Stomach (tissue), 9 donors: Measurements from ENCODE around the gene BTG2. TPM values are rescaled to one million over a fixed set of nuclear protein-coding genes. Genes with fewer than 3 reads are reported as not detected.

Experiments used
- DNase-seq, 2 donors: peaks; one replicate each; pipeline versions ENCODE4 v3.0.0 to v3.0.0-alpha.2; 2013 to 2019
- H3K27ac ChIP-seq, 5 donors: fragments of 200-600 bp in 4 of 5; sonication (generic) in 4 of 5; one replicate each; pipeline ENCODE4 v1.5.1; 2013 to 2019; ENCODE audit warnings: mild to moderate bottlenecking in 1 of 5, moderate library complexity in 1 of 5
- H3K27me3 ChIP-seq, 3 donors: fragments of 200-600 bp; sonication (generic); one replicate each; pipeline ENCODE4 v1.5.1; 2017 to 2019; ENCODE audit warnings: mixed run types in 1 of 3
- H3K36me3 ChIP-seq, 4 donors: fragments of 200-600 bp; sonication (generic); 1 replicate in 3 of 4; 2 replicates in 1 of 4; pipeline ENCODE4 v1.5.1; 2016 to 2019
- H3K4me1 ChIP-seq, 4 donors: fragments of 200-600 bp; sonication (generic); one replicate each; pipeline ENCODE4 v1.5.1; 2016 to 2019
- H3K4me3 ChIP-seq, 4 donors: fragments of 200-600 bp; sonication (generic) in 3 of 4; one replicate each; pipeline ENCODE4 v1.5.1; 2016 to 2019; ENCODE audit warnings: mild to moderate bottlenecking in 1 of 4
- H3K9me3 ChIP-seq, 4 donors: fragments of 200-600 bp; sonication (generic); one replicate each; pipeline ENCODE4 v1.5.1; 2016 to 2019
- EP300 ChIP-seq: sonication (generic); formaldehyde crosslinking; IDR thresholded peaks from one replicate; pipeline ENCODE4 v1.6.1; 2017; ENCODE audit warnings: antibody characterized with exemption
- POLR2A ChIP-seq, 4 donors: fragments of 450-650 bp; IDR thresholded peaks; one replicate each; pipeline ENCODE4 v1.6.1; 2016; ENCODE audit warnings: antibody characterized with exemption in 4 of 4, control low read depth in 2 of 4, mild to moderate bottlenecking in 1 of 4, moderate library complexity in 1 of 4
- POLR2AphosphoS5 ChIP-seq, 3 donors: sonication (generic); formaldehyde crosslinking; IDR thresholded peaks; one replicate each; pipeline ENCODE4 v1.6.1; 2016; ENCODE audit warnings: antibody characterized with exemption in 3 of 3
- WGBS, 5 donors: extraction: QIAGEN DNeasy Blood & Tissue Kit in 3 of 5; methylation state at CpG; one replicate each; pipeline versions ENCODE4 v1.1.5 to v1.1.7; 2013 to 2018; 5-methylcytosine and 5-hydroxymethylcytosine counted together
- intact Hi-C: fragments of 100-400 bp; cut with DNase I; formaldehyde crosslinking; loops from one replicate; pipeline ENCODE4 v1.15.1; 2023; ENCODE audit warnings: low total_unique reads
- polyA plus RNA-seq, 3 donors: library from polyadenylated mRNA; stranded (reverse); fragments of 200-250 nt; gene quantifications; one replicate each; pipeline ENCODE4 v1.2.3, GENCODE V29; 2013
- total RNA-seq, 5 donors: library from RNA; depleted of rRNA; stranded (reverse); fragments of >200 nt; gene quantifications; one replicate each; pipeline versions ENCODE4 v1.1.0 to v1.2.3, GENCODE V29; 2014 to 2016
- TF ChIP-seq, protein P1 (sequence below), 7 experiments: fragments of 450-650 bp in 4 of 7; fragments of 200-600 bp in 3 of 7; sonication (generic) in 3 of 7; IDR thresholded peaks; one replicate each; pipeline ENCODE4 v1.5.1; 2016 to 2019; ENCODE audit warnings: antibody characterized with exemption in 7 of 7, control low read depth in 2 of 7, mild to moderate bottlenecking in 1 of 7
- donor health status: healthy with polysubstance abuse.
- donor health status: Bipolar disorder and iron deficiency.
- donor health status: healthy.

BTG2 gene
- total and polyA plus RNA-seq, 8 donors: 46.4 to 231 (median 87.4) TPM

DNA sequence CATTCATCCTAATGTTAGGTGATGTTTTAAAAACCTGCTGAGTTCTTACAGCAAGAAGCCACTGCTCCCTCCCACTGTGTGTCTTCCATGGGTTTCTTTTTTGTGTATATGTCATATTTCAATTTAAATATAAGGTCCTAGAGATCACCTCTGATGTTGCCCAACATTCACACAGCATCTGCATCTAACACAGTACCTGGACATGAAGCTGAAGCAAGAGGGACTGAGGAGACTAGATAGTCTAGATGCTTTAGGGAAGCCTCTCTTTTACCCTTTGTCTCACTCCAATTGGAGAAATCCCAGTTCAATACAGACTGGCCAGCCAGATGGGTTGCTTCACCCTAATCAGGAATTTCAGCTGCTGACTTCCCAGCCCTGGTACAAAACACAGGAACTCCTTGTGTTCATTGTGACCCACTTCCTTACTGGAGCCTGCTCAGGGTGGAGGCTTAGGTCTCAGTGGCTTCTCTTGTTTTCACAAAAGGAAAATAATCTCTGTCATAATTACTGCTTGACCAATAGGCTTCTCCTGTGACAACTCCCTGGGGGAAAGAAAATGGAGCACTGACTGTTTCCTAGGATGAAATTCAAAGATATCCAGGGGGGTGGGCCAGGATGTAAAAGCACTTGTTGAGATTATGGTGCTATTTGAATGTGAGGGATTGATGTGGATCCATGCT lies 17.3 kb downstream of the BTG2 start:
- Histone ChIP-seq H3K9me3 (no peaks in the 10 kb centered on the region), H3K36me3 (no peaks in the 10 kb centered on the region), H3K27me3 (no peaks in the 10 kb centered on the region), H3K4me3 (no peak overlapping the region), H3K27ac (peak overlapping the region; percentile 74 to 98 (median 96)), H3K4me1 (peaks cover 76 to 93% (median 81%) of the 10 kb centered on the region in 4 donors)
- peak; percentile 59 to 77 for DNase-seq
- TF ChIP-seq POLR2AphosphoS5 (IDR thresholded peaks at IDR 0.05) (peak; percentile 38 to 87 (median 78)), EP300 (no peak)
- intact Hi-C loops: no loop called here

DNA sequence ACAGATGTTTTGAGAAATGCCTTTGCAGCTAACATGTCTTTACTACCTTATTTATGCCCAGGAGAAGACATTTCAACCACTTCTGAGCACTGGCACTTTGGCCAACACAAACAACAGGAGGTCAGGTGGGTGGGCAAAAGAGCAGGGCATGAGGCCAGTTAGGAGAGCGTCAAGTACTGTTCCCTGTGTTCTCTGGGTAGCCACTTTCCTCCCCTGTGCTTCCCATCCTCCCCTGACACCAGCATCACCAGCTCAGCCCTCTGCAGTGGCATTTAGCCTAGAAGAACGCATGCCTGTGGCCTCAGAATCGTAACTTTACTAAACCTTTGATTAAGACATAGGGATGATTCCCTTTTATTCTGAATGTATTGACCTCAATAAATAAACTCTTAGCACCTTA lies 18.3 kb downstream of the BTG2 start:
- Histone ChIP-seq H3K27me3 (no peaks in the 10 kb centered on the region), H3K4me1 (peaks cover 75 to 97% (median 82%) of the 10 kb centered on the region in 4 donors), H3K9me3 (no peaks in the 10 kb centered on the region), H3K27ac (peak overlapping the region; percentile 55 to 98 (median 96)), H3K4me3 (no peak overlapping the region), H3K36me3 (no peaks in the 10 kb centered on the region)
- WGBS, 5 donors: 40 to 73% (median 61%) methylated on average over 3 of the region's 3 CpGs
- DNase-seq: no peak
- no peak for TF ChIP-seq EP300
- TF ChIP-seq, protein P1, sequence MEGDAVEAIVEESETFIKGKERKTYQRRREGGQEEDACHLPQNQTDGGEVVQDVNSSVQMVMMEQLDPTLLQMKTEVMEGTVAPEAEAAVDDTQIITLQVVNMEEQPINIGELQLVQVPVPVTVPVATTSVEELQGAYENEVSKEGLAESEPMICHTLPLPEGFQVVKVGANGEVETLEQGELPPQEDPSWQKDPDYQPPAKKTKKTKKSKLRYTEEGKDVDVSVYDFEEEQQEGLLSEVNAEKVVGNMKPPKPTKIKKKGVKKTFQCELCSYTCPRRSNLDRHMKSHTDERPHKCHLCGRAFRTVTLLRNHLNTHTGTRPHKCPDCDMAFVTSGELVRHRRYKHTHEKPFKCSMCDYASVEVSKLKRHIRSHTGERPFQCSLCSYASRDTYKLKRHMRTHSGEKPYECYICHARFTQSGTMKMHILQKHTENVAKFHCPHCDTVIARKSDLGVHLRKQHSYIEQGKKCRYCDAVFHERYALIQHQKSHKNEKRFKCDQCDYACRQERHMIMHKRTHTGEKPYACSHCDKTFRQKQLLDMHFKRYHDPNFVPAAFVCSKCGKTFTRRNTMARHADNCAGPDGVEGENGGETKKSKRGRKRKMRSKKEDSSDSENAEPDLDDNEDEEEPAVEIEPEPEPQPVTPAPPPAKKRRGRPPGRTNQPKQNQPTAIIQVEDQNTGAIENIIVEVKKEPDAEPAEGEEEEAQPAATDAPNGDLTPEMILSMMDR (IDR thresholded peaks at IDR 0.05): no peak
- TF ChIP-seq POLR2AphosphoS5 (IDR thresholded peaks at IDR 0.05): no peak
- no peak for TF ChIP-seq POLR2A (IDR thresholded peaks at IDR 0.05)
- intact Hi-C loops: no loop called here

DNA sequence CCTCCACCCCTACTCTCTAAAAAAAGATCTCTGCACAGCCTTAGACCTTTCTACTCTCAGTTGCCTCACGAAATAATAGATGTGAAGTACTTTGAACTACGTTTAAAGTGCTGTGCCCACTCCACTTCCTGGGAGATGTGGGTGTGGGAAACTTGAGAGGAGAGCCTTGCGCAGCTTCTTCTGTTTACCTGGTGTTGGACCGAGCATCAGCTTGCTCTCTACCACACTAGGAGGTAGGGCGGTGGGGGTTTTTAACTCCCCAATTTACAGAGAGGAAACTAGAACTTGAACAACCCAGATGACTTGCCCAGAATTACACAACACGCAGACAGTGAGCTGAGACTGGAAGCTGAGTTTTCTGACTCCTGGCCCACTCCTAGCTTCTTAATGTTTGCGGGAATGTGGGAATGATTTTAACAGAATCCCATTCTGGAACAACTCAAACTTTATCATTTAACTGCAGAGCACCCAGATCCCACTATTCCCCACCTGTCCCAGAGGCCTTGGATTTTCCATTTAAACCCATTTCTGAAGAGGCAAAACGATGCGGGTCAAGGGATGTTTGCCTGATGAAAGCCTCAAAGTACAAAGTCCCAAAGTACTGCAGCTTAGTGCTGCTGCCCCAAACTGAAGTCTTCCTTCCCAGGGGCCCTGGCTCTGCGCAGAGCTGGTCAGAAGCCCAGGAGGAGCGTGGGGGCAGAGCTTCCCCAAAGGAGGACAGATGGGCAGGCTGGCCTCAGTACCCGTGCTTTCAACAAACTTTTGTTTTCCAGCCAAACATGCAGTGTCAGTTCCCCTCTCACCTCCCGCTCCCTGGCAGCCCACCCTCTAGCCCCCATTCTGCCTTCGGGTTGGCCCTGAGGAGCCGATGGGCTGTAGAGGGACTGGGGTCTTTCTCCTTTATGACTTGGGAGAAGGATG lies 19.0 kb downstream of the BTG2 start:
- WGBS, 5 donors: 41 to 58% (median 47%) methylated on average over 15 of the region's 15 CpGs
- no peak overlapping the region for H3K4me3 ChIP-seq
- no peaks in the 10 kb centered on the region for H3K9me3 ChIP-seq
- H3K36me3 ChIP-seq: no peaks in the 10 kb centered on the region
- TF ChIP-seq POLR2A (IDR thresholded peaks at IDR 0.05) (no peak), POLR2AphosphoS5 (IDR thresholded peaks at IDR 0.05) (no peak), EP300 (no peak)
- TF ChIP-seq, protein P1 (IDR thresholded peaks at IDR 0.05): no peak
- H3K4me1 ChIP-seq: peaks cover 75 to 97% (median 87%) of the 10 kb centered on the region in 4 donors
- H3K27ac ChIP-seq: peak overlapping the region; percentile 55 to 98 (median 96)
- H3K27me3 ChIP-seq: no peaks in the 10 kb centered on the region
- intact Hi-C loops: no loop called here
- DNase-seq: peak in 1 of 2 donors; percentile 66

DNA sequence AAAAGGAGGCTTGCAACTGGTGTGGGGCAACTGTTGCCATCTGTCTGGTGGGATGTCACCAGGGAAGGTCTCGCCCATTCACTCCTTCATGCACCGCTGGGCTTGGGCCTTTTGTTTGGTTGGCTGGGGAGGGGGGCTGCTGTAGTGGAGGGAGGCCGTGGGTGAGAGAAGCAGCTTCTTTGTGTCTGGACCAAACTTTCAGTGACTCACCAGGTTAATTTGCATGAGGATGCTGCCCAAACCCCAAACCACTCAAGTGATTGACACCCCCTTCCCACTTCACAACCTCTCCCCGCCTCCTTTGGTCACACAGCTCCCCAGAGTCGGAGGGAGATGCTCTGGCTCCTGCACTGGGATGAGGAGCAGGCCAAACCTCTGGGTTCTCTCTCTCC lies 19.7 kb downstream of the BTG2 start:
- no peaks in the 10 kb centered on the region for H3K36me3 ChIP-seq
- H3K4me1 ChIP-seq: peaks cover 72 to 91% (median 85%) of the 10 kb centered on the region in 4 donors
- peak overlapping the region; percentile 55 to 98 (median 96) for H3K27ac ChIP-seq
- peak in 1 of 2 donors; percentile 59 for DNase-seq
- 36 to 47% (median 40%) methylated on average over 5 of the region's 5 CpGs for WGBS, 5 donors
- intact Hi-C loops: no loop called here
- H3K9me3 ChIP-seq: no peaks in the 10 kb centered on the region
- no peak overlapping the region for H3K4me3 ChIP-seq
- no peak for TF ChIP-seq EP300
- TF ChIP-seq, protein P1 (IDR thresholded peaks at IDR 0.05): no peak
- peak in 1 of 3 donors; percentile 8 for TF ChIP-seq POLR2AphosphoS5 (IDR thresholded peaks at IDR 0.05)
- no peak for TF ChIP-seq POLR2A (IDR thresholded peaks at IDR 0.05)
- H3K27me3 ChIP-seq: no peaks in the 10 kb centered on the region
